Fibroblast of lung (primary cell): ENCODE data around the gene RILPL2. TPM values are rescaled to one million over a fixed set of nuclear protein-coding genes. Genes with fewer than 3 reads are reported as not detected.

Experiments
- DNase-seq, 2 donors: peaks; one replicate each; pipeline versions ENCODE4 v3.0.0 to v3.0.0-alpha.2; 2010; ENCODE audit warnings: low read depth in 2 of 2
- H2AFZ ChIP-seq: 2 replicates; pipeline ENCODE4 v1.5.1; 2012; ENCODE audit warnings: low read length, control low read depth, inconsistent platforms
- H3K27ac ChIP-seq: 2 replicates; pipeline ENCODE4 v1.5.1; 2011; ENCODE audit warnings: low read length, control low read depth; ENCODE audit not compliant: insufficient read depth
- H3K27me3 ChIP-seq: 2 replicates; pipeline ENCODE4 v1.5.1; 2011; ENCODE audit warnings: mild to moderate bottlenecking, low read length; ENCODE audit not compliant: control insufficient read depth, insufficient read depth
- H3K36me3 ChIP-seq: 2 replicates; pipeline ENCODE4 v1.5.1; 2011; ENCODE audit warnings: low read length; ENCODE audit not compliant: control insufficient read depth, insufficient read depth
- H3K4me1 ChIP-seq: 2 replicates; pipeline ENCODE4 v1.5.1; 2011; ENCODE audit warnings: low read length; ENCODE audit not compliant: control insufficient read depth, insufficient read depth; ENCODE audit errors: extremely low read depth
- H3K4me2 ChIP-seq: 2 replicates; pipeline ENCODE4 v1.5.1; 2011; ENCODE audit warnings: low read length, control low read depth; ENCODE audit not compliant: insufficient read depth; ENCODE audit errors: extremely low read depth
- H3K4me3 ChIP-seq, 4 experiments: fragments of 200-600 bp in 1 of 4; sonication (generic) in 1 of 4; replicated peaks in 1 of 4; 2 replicates each; pipeline ENCODE4 v1.5.1; 2011 to 2016; ENCODE audit warnings: low read length in 4 of 4, low read depth in 3 of 4, mild to moderate bottlenecking in 3 of 4, control low read depth in 2 of 4, inconsistent platforms in 1 of 4, mixed read lengths in 1 of 4; ENCODE audit not compliant: insufficient read depth in 1 of 4; ENCODE audit errors: control extremely low read depth in 1 of 4
- H3K79me2 ChIP-seq: 2 replicates; pipeline ENCODE4 v1.5.1; 2012; ENCODE audit warnings: mild to moderate bottlenecking, low read length, inconsistent platforms; ENCODE audit not compliant: control insufficient read depth, insufficient read depth
- H3K9ac ChIP-seq: 2 replicates; pipeline ENCODE4 v1.5.1; 2011; ENCODE audit warnings: mild to moderate bottlenecking, low read length, control low read depth; ENCODE audit not compliant: insufficient read depth
- H3K9me3 ChIP-seq: 2 replicates; pipeline ENCODE4 v1.5.1; 2012; ENCODE audit warnings: low read depth, low read length; ENCODE audit not compliant: control insufficient read depth, insufficient read depth
- H4K20me1 ChIP-seq: 2 replicates; pipeline ENCODE4 v1.5.1; 2011; ENCODE audit warnings: low read length; ENCODE audit not compliant: control insufficient read depth, insufficient read depth; ENCODE audit errors: extremely low read depth
- EZH2 ChIP-seq: IDR thresholded peaks from 2 replicates; pipeline ENCODE4 v1.5.1; 2012; ENCODE audit warnings: low read length, control low read depth, mild to moderate bottlenecking; ENCODE audit errors: missing control alignments
- polyA plus RNA-seq, 2 donors: library from polyadenylated mRNA; depleted of rRNA in 1 of 2; stranded (reverse) in 1 of 2; unstranded in 1 of 2; fragments of >200 nt; gene quantifications; 2 replicates each; pipeline ENCODE4 v1.2.1, GENCODE V29; 2011 to 2012; ENCODE audit warnings: missing spikeins in 1 of 2
- total RNA-seq: library from RNA; depleted of rRNA; stranded (reverse); fragments of >200 nt; gene quantifications from 2 replicates; pipeline ENCODE4 v1.2.1, GENCODE V29; 2014
- TF ChIP-seq, protein P1 (sequence below), 2 donors: IDR thresholded peaks in 1 of 2; conservative IDR thresholded peaks in 1 of 2; 1 replicate in 1 of 2; 2 replicates in 1 of 2; pipeline ENCODE4 v1.5.1; 2011 to 2012; ENCODE audit warnings: low read length in 2 of 2, control low read depth in 1 of 2, inconsistent platforms in 1 of 2, low read depth in 1 of 2, mild to moderate bottlenecking in 1 of 2

The RILPL2 gene
- total and polyA plus RNA-seq, 2 donors (not counting 1 experiment from before 2014, with no cell fraction given), result 3.7 to 4.5 TPM

DNA sequence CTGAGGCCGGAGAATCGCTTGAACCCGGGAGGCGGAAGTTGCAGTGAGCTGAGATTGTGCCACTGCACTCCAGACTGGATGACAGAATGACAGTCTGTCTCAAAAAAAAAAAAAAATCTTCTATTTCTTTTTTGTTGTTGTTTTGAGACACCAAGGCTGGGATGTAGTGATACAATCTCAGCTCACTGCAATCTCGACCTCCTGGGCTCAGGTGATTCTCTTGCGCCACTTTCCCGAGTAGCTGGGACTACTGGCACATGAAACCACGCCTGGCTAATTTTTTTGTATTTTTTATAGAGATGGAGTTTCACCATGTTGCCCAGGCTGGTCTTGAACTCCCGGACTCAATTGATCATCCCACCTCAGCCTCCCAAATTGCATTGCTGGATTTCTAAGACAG is 14.2 kb upstream of the RILPL2 start:
- no peak for DNase-seq
- Histone ChIP-seq H3K79me2 (no peaks in the 10 kb centered on the region), H3K4me2 (no peak overlapping the region), H2AFZ (no peak overlapping the region), H3K4me3 (no peak overlapping the region), H3K9ac (no peak overlapping the region), H3K27ac (no peak overlapping the region), H3K27me3 (no peaks in the 10 kb centered on the region), H4K20me1 (no peaks in the 10 kb centered on the region), H3K9me3 (no peaks in the 10 kb centered on the region), H3K36me3 (no peaks in the 10 kb centered on the region), H3K4me1 (no peaks in the 10 kb centered on the region)
- TF ChIP-seq EZH2, result no peak
- TF ChIP-seq, protein P1, sequence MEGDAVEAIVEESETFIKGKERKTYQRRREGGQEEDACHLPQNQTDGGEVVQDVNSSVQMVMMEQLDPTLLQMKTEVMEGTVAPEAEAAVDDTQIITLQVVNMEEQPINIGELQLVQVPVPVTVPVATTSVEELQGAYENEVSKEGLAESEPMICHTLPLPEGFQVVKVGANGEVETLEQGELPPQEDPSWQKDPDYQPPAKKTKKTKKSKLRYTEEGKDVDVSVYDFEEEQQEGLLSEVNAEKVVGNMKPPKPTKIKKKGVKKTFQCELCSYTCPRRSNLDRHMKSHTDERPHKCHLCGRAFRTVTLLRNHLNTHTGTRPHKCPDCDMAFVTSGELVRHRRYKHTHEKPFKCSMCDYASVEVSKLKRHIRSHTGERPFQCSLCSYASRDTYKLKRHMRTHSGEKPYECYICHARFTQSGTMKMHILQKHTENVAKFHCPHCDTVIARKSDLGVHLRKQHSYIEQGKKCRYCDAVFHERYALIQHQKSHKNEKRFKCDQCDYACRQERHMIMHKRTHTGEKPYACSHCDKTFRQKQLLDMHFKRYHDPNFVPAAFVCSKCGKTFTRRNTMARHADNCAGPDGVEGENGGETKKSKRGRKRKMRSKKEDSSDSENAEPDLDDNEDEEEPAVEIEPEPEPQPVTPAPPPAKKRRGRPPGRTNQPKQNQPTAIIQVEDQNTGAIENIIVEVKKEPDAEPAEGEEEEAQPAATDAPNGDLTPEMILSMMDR (conservative IDR thresholded peaks at IDR 0.05 in 1 of 2, IDR thresholded peaks at IDR 0.05 in 1 of 2; ENCODE audit: low read depth in 1 of 2, low read length in 2 of 2), result no peak

DNA sequence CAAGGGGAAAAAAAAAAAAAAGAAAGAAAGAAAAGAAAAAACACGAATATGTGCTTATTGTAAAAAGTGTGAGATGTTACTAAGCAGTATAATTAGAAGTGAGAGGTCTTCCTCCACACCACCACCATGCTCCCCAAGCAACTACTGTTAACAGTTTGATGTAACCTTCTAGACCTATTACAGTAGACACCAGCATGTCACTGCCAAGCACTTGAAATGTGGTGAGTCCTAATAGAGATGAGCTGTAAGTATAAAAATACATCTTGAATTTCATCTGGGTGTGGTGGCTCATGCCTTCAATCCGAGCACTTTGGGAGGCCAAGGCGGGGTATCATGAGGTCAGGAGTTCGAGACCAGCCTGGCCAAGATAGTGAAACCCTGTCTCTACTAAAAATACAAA is 13.4 kb upstream of the RILPL2 start:
- Histone ChIP-seq H4K20me1 (no peaks in the 10 kb centered on the region), H3K27ac (no peak overlapping the region), H3K36me3 (no peaks in the 10 kb centered on the region), H3K27me3 (no peaks in the 10 kb centered on the region), H3K9ac (no peak overlapping the region), H3K4me2 (no peak overlapping the region), H2AFZ (no peak overlapping the region), H3K4me1 (no peaks in the 10 kb centered on the region), H3K4me3 (no peak overlapping the region), H3K79me2 (no peaks in the 10 kb centered on the region), H3K9me3 (no peaks in the 10 kb centered on the region)
- TF ChIP-seq, protein P1 (conservative IDR thresholded peaks at IDR 0.05 in 1 of 2, IDR thresholded peaks at IDR 0.05 in 1 of 2; ENCODE audit: low read depth in 1 of 2, low read length in 2 of 2), result no peak
- no peak for TF ChIP-seq EZH2
- no peak for DNase-seq

DNA sequence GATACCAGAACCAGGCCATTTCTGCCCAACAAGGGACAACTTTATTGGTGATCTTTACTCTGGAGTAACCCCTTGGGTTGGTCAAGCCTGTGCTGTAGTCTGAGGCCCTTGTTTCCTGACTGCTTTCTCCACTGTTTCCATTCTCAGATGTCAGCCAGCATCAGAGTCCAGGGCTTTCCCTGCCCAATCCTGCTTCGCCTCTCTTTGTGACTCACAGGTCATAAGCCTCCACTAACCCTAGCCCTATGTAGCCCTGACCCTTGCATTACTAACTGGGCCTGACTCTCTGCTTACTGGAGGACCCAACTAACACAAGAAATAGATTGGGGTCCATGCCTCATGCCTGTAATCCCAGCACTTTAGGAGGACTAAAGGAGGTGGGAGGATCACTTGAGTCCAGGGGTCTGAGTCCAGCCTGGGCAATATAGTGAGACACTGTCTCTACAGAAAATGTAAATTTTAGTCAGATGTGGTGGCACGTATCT is 12.8 kb upstream of the RILPL2 start:
- no peaks in the 10 kb centered on the region for H3K27me3 ChIP-seq
- no peaks in the 10 kb centered on the region for H3K9me3 ChIP-seq
- TF ChIP-seq, protein P1 (conservative IDR thresholded peaks at IDR 0.05 in 1 of 2, IDR thresholded peaks at IDR 0.05 in 1 of 2; ENCODE audit: low read depth in 1 of 2, low read length in 2 of 2), result no peak
- no peak for TF ChIP-seq EZH2
- H3K9ac ChIP-seq, result no peak overlapping the region
- H3K4me1 ChIP-seq, result no peaks in the 10 kb centered on the region
- no peaks in the 10 kb centered on the region for H3K79me2 ChIP-seq
- H4K20me1 ChIP-seq, result no peaks in the 10 kb centered on the region
- no peak overlapping the region for H3K27ac ChIP-seq
- no peak overlapping the region for H3K4me3 ChIP-seq
- DNase-seq, result peak in 1 of 2 donors; percentile 23
- peak overlapping the region; percentile 38 for H2AFZ ChIP-seq
- H3K36me3 ChIP-seq, result no peaks in the 10 kb centered on the region
- no peak overlapping the region for H3K4me2 ChIP-seq
